Memory B cell (primary cell): ENCODE data around the gene GRIN2C.

Source experiments
- ATAC-seq: fragments of 150-1000 bp; cut with Tn5 transposase; 2 replicates; pipeline ENCODE4 v1.10.0; 2021; ENCODE audit warnings: low read depth, mild to moderate bottlenecking, moderate library complexity
- DNase-seq, 2 donors: peaks; one replicate each; pipeline ENCODE4 v3.0.0; 2022; ENCODE audit warnings: low spot score in 2 of 2
- H3K27ac Mint-ChIP-seq: one replicate; pipeline ENCODE4 v1.8.0; 2022; ENCODE audit warnings: mild to moderate bottlenecking, moderate library complexity, mixed read lengths
- H3K27me3 Mint-ChIP-seq: one replicate; pipeline ENCODE4 v1.8.0; 2022; ENCODE audit warnings: mixed read lengths
- H3K36me3 Mint-ChIP-seq: one replicate; pipeline ENCODE4 v1.8.0; 2022; ENCODE audit warnings: mild to moderate bottlenecking, mixed read lengths
- H3K4me1 Mint-ChIP-seq: one replicate; pipeline ENCODE4 v1.8.0; 2022; ENCODE audit warnings: mixed read lengths
- H3K4me3 Mint-ChIP-seq: one replicate; pipeline ENCODE4 v1.8.0; 2022; ENCODE audit warnings: mild to moderate bottlenecking, moderate library complexity, mixed read lengths
- H3K9me3 Mint-ChIP-seq: one replicate; pipeline ENCODE4 v1.8.0; 2022; ENCODE audit warnings: mixed read lengths

Gene GRIN2C

GRCh38 chr17:74805591-74805991, 54.1 kb downstream of the GRIN2C start:
- Mint-ChIP-seq H3K4me1 (no peaks in the 10 kb centered on the region), H3K9me3 (no peaks in the 10 kb centered on the region), H3K36me3 (peaks cover 15% of the 10 kb centered on the region), H3K4me3 (no peak overlapping the region), H3K27me3 (no peaks in the 10 kb centered on the region), H3K27ac (no peak overlapping the region)
- DNase-seq (no peak), ATAC-seq (no peak)

- Mint-ChIP-seq H3K9me3 (no peaks in the 10 kb centered on the region), H3K4me1 (peaks cover 2% of the 10 kb centered on the region), H3K36me3 (peaks cover 21% of the 10 kb centered on the region), H3K4me3 (no peak overlapping the region), H3K27ac (no peak overlapping the region), H3K27me3 (no peaks in the 10 kb centered on the region)
- DNase-seq (no peak), ATAC-seq (no peak)
Measured at GRCh38 chr17:74804683-74805082, 55.0 kb downstream of the GRIN2C start.

GRCh38 chr17:74803971-74804370, 55.7 kb downstream of the GRIN2C start:
- Mint-ChIP-seq H3K4me3 (no peak overlapping the region), H3K36me3 (peaks cover 23% of the 10 kb centered on the region), H3K27me3 (no peaks in the 10 kb centered on the region), H3K4me1 (peaks cover 2% of the 10 kb centered on the region), H3K27ac (no peak overlapping the region), H3K9me3 (no peaks in the 10 kb centered on the region)
- ATAC-seq (no peak), DNase-seq (no peak)

GRCh38 chr17:74803388-74803930, 56.2 kb downstream of the GRIN2C start:
- Mint-ChIP-seq H3K9me3 (no peaks in the 10 kb centered on the region), H3K4me1 (peaks cover 2% of the 10 kb centered on the region), H3K4me3 (no peak overlapping the region), H3K36me3 (peaks cover 26% of the 10 kb centered on the region), H3K27me3 (no peaks in the 10 kb centered on the region), H3K27ac (no peak overlapping the region)
- no peak for ATAC-seq
- DNase-seq, result no peak

GRCh38 chr17:74801896-74802295, 57.8 kb downstream of the GRIN2C start:
- Mint-ChIP-seq H3K9me3 (no peaks in the 10 kb centered on the region), H3K4me3 (no peak overlapping the region), H3K36me3 (peaks cover 24% of the 10 kb centered on the region), H3K4me1 (peaks cover 2% of the 10 kb centered on the region), H3K27me3 (no peaks in the 10 kb centered on the region), H3K27ac (no peak overlapping the region)
- DNase-seq (no peak), ATAC-seq (no peak)

GRCh38 chr17:74800531-74800930, 59.2 kb downstream of the GRIN2C start:
- DNase-seq (no peak), ATAC-seq (no peak)
- Mint-ChIP-seq H3K9me3 (no peaks in the 10 kb centered on the region), H3K4me1 (peaks cover 2% of the 10 kb centered on the region), H3K27me3 (no peaks in the 10 kb centered on the region), H3K36me3 (peaks cover 28% of the 10 kb centered on the region), H3K4me3 (no peak overlapping the region), H3K27ac (no peak overlapping the region)

- H3K4me3 Mint-ChIP-seq, result no peak overlapping the region
- H3K36me3 Mint-ChIP-seq, result peaks cover 30% of the 10 kb centered on the region
- no peaks in the 10 kb centered on the region for H3K9me3 Mint-ChIP-seq
- H3K4me1 Mint-ChIP-seq, result peaks cover 2% of the 10 kb centered on the region
- no peak for DNase-seq
- no peak for ATAC-seq
- H3K27me3 Mint-ChIP-seq, result no peaks in the 10 kb centered on the region
- H3K27ac Mint-ChIP-seq, result no peak overlapping the region
Measured at GRCh38 chr17:74799097-74799496, 60.6 kb downstream of the GRIN2C start.

- Mint-ChIP-seq H3K27me3 (no peaks in the 10 kb centered on the region), H3K4me3 (no peak overlapping the region), H3K27ac (no peak overlapping the region), H3K9me3 (no peaks in the 10 kb centered on the region), H3K4me1 (peaks cover 2% of the 10 kb centered on the region), H3K36me3 (peaks cover 30% of the 10 kb centered on the region)
- DNase-seq, result no peak
- ATAC-seq, result no peak
Measured at GRCh38 chr17:74798239-74798707, 61.4 kb downstream of the GRIN2C start.

- no peak for DNase-seq
- Mint-ChIP-seq H3K27me3 (no peaks in the 10 kb centered on the region), H3K27ac (no peak overlapping the region), H3K4me3 (no peak overlapping the region), H3K36me3 (peaks cover 34% of the 10 kb centered on the region), H3K9me3 (no peaks in the 10 kb centered on the region), H3K4me1 (peaks cover 2% of the 10 kb centered on the region)
- no peak for ATAC-seq
Measured at GRCh38 chr17:74797824-74798223, 61.9 kb downstream of the GRIN2C start.

GRCh38 chr17:74796866-74797265, 62.8 kb downstream of the GRIN2C start:
- peaks cover 33% of the 10 kb centered on the region for H3K36me3 Mint-ChIP-seq
- no peak for DNase-seq
- no peak overlapping the region for H3K27ac Mint-ChIP-seq
- H3K9me3 Mint-ChIP-seq, result no peaks in the 10 kb centered on the region
- no peaks in the 10 kb centered on the region for H3K27me3 Mint-ChIP-seq
- H3K4me3 Mint-ChIP-seq, result no peak overlapping the region
- peaks cover 2% of the 10 kb centered on the region for H3K4me1 Mint-ChIP-seq
- no peak for ATAC-seq

- Mint-ChIP-seq H3K4me1 (peaks cover 5% of the 10 kb centered on the region), H3K27me3 (no peaks in the 10 kb centered on the region), H3K36me3 (peaks cover 35% of the 10 kb centered on the region), H3K9me3 (no peaks in the 10 kb centered on the region), H3K27ac (no peak overlapping the region), H3K4me3 (no peak overlapping the region)
- ATAC-seq (no peak), DNase-seq (no peak)
Measured at GRCh38 chr17:74796211-74796610, 63.5 kb downstream of the GRIN2C start.

GRCh38 chr17:74795327-74796020, 64.2 kb downstream of the GRIN2C start:
- peaks cover 32% of the 10 kb centered on the region for H3K36me3 Mint-ChIP-seq
- H3K27me3 Mint-ChIP-seq, result no peaks in the 10 kb centered on the region
- no peak overlapping the region for H3K4me3 Mint-ChIP-seq
- H3K9me3 Mint-ChIP-seq, result no peaks in the 10 kb centered on the region
- no peak for DNase-seq
- peaks cover 9% of the 10 kb centered on the region for H3K4me1 Mint-ChIP-seq
- ATAC-seq, result no peak
- no peak overlapping the region for H3K27ac Mint-ChIP-seq

- H3K27me3 Mint-ChIP-seq, result no peaks in the 10 kb centered on the region
- no peak for DNase-seq
- no peak overlapping the region for H3K4me3 Mint-ChIP-seq
- peaks cover 28% of the 10 kb centered on the region for H3K36me3 Mint-ChIP-seq
- no peaks in the 10 kb centered on the region for H3K9me3 Mint-ChIP-seq
- no peak overlapping the region for H3K27ac Mint-ChIP-seq
- ATAC-seq, result no peak
- peaks cover 12% of the 10 kb centered on the region for H3K4me1 Mint-ChIP-seq
Measured at GRCh38 chr17:74792586-74793105, 67.0 kb downstream of the GRIN2C start.
